Measurements from ENCODE around the gene FNDC8.
"Not testable (repeated sequence)": the region's sequence is repeated elsewhere in the genome, so short reads cannot be mapped to it uniquely, and the experiment has no call there.

- TF ChIP-seq, protein P1, sequence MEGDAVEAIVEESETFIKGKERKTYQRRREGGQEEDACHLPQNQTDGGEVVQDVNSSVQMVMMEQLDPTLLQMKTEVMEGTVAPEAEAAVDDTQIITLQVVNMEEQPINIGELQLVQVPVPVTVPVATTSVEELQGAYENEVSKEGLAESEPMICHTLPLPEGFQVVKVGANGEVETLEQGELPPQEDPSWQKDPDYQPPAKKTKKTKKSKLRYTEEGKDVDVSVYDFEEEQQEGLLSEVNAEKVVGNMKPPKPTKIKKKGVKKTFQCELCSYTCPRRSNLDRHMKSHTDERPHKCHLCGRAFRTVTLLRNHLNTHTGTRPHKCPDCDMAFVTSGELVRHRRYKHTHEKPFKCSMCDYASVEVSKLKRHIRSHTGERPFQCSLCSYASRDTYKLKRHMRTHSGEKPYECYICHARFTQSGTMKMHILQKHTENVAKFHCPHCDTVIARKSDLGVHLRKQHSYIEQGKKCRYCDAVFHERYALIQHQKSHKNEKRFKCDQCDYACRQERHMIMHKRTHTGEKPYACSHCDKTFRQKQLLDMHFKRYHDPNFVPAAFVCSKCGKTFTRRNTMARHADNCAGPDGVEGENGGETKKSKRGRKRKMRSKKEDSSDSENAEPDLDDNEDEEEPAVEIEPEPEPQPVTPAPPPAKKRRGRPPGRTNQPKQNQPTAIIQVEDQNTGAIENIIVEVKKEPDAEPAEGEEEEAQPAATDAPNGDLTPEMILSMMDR (IDR thresholded peaks at IDR 0.05 in 8 of 11, conservative IDR thresholded peaks at IDR 0.05 in 3 of 11), result not testable (repeated sequence)
- TF ChIP-seq POLR2A (IDR thresholded peaks at IDR 0.05), result not testable (repeated sequence)
Measured at GRCh38 chr17:35179379-35179778, 58.0 kb downstream of the FNDC8 start.

All from spleen (tissue), 7 donors.